Keratinocyte (primary cell): ENCODE results near the gene HYAL1. TPM values are rescaled to one million over a fixed set of nuclear protein-coding genes. Genes with fewer than 3 reads are reported as not detected.

Experiments used
- DNase-seq: peaks from one replicate; pipeline ENCODE4 v3.0.0-alpha.2; 2011; ENCODE audit warnings: low read depth, missing footprints, low spot score
- FAIRE-seq: peaks from 2 replicates; lab custom pipeline; 2011; peaks lifted over from hg19 to GRCh38; lab: Jason Lieb, UNC
- H2AFZ ChIP-seq: 2 replicates; pipeline ENCODE4 v1.6.0; 2012; ENCODE audit warnings: low read length, control low read depth, inconsistent platforms; ENCODE audit not compliant: control insufficient read depth
- H3K27ac ChIP-seq: 2 replicates; pipeline ENCODE4 v1.5.1; 2011; ENCODE audit warnings: low read length; ENCODE audit not compliant: control insufficient read depth, insufficient read depth
- H3K27me3 ChIP-seq: 3 replicates; pipeline ENCODE4 v1.6.0; 2011; ENCODE audit warnings: low read length; ENCODE audit not compliant: control insufficient read depth, insufficient read depth; ENCODE audit errors: extremely low read depth
- H3K36me3 ChIP-seq, 2 experiments: 2 replicates in 1 of 2; 3 replicates in 1 of 2; pipeline ENCODE4 v1.5.1; 2011; ENCODE audit warnings: low read length in 2 of 2, mild to moderate bottlenecking in 1 of 2; ENCODE audit not compliant: control insufficient read depth in 2 of 2, insufficient read depth in 2 of 2; ENCODE audit errors: extremely low read depth in 1 of 2
- H3K4me1 ChIP-seq: 3 replicates; pipeline ENCODE4 v1.5.1; 2011; ENCODE audit warnings: low read length; ENCODE audit not compliant: control insufficient read depth, insufficient read depth; ENCODE audit errors: extremely low read depth
- H3K4me2 ChIP-seq: 3 replicates; pipeline ENCODE4 v1.6.0; 2011; ENCODE audit warnings: low read depth, low read length; ENCODE audit not compliant: control insufficient read depth, insufficient read depth; ENCODE audit errors: extremely low read depth
- H3K4me3 ChIP-seq, 3 experiments: fragments of 200-600 bp in 1 of 3; sonication (generic) in 1 of 3; 2 replicates in 2 of 3; 3 replicates in 1 of 3; pipeline ENCODE4 v1.5.1; 2011 to 2016; ENCODE audit warnings: low read length in 3 of 3, mild to moderate bottlenecking in 3 of 3, control low read depth in 2 of 3, inconsistent platforms in 1 of 3, low read depth in 1 of 3, mixed read lengths in 1 of 3, mixed run types in 1 of 3, moderate library complexity in 1 of 3; ENCODE audit not compliant: control insufficient read depth in 2 of 3, insufficient read depth in 2 of 3; ENCODE audit errors: extremely low read depth in 1 of 3
- H3K79me2 ChIP-seq: 2 replicates; pipeline ENCODE4 v1.6.0; 2012; ENCODE audit warnings: low read length; ENCODE audit not compliant: control insufficient read depth, insufficient read depth
- H3K9ac ChIP-seq: 3 replicates; pipeline ENCODE4 v1.6.0; 2011; ENCODE audit warnings: low read length; ENCODE audit not compliant: control insufficient read depth, insufficient read depth; ENCODE audit errors: extremely low read depth
- H3K9me1 ChIP-seq: 3 replicates; pipeline ENCODE4 v1.6.0; 2011; ENCODE audit warnings: low read length; ENCODE audit not compliant: control insufficient read depth, insufficient read depth; ENCODE audit errors: extremely low read depth
- H3K9me3 ChIP-seq: 2 replicates; pipeline ENCODE4 v1.5.1; 2012; ENCODE audit warnings: low read depth, low read length; ENCODE audit not compliant: control insufficient read depth
- H4K20me1 ChIP-seq: 3 replicates; pipeline ENCODE4 v1.6.0; 2011; ENCODE audit warnings: low read length; ENCODE audit not compliant: control insufficient read depth, insufficient read depth; ENCODE audit errors: extremely low read depth
- CTCF ChIP-seq, 3 experiments: IDR thresholded peaks in 1 of 3; conservative IDR thresholded peaks in 1 of 3; optimal IDR thresholded peaks in 1 of 3; 2 replicates in 2 of 3; 3 replicates in 1 of 3; pipeline versions ENCODE3 to v1.5.1; 2011; ENCODE audit warnings: low read length in 3 of 3, mild to moderate bottlenecking in 3 of 3, moderate library complexity in 2 of 3, control low read depth in 1 of 3, inconsistent platforms in 1 of 3; ENCODE audit not compliant: insufficient read depth in 2 of 3; ENCODE audit errors: extremely low read depth in 1 of 3
- EZH2 ChIP-seq: IDR thresholded peaks from one replicate; pipeline ENCODE4 v1.6.1; 2012; ENCODE audit warnings: inconsistent platforms, mild to moderate bottlenecking, low read length, moderate library complexity
- dilution Hi-C: fragments of 300-500 bp; cut with MboI; formaldehyde crosslinking; loops from one replicate; pipeline ENCODE4 v1.7.0; 2020; ENCODE audit warnings: low sequenced_read_pairs; ENCODE audit not compliant: extremely low pct_ligation_motif_present
- polyA plus RNA-seq, 5 experiments: library from polyadenylated mRNA; depleted of rRNA in 3 of 5; stranded (reverse) in 3 of 5; stranded (forward) in 1 of 5; unstranded in 1 of 5; fragments of >200 nt; gene quantifications; 1 replicate in 1 of 5; 2 replicates in 3 of 5; 3 replicates in 1 of 5; pipeline versions ENCODE4 v1.2.1 to v1.2.3, GENCODE V29; 2011 to 2012; ENCODE audit warnings: missing spikeins in 2 of 5, low read depth in 1 of 5, low replicate concordance in 1 of 5

Gene HYAL1
- polyA plus RNA-seq, 1 donor (not counting 4 experiments of a cell fraction or from before 2014, with no cell fraction given): 13.9 TPM

GRCh38 chr3:50336452-50337174, 33.2 kb upstream of the HYAL1 start:
- peak overlapping the region; percentile 62 for H3K27ac ChIP-seq
- TF ChIP-seq CTCF (optimal IDR thresholded peaks at IDR 0.05 in 1 of 3, IDR thresholded peaks at IDR 0.05 in 1 of 3, conservative IDR thresholded peaks at IDR 0.05 in 1 of 3; ENCODE audit: extremely low read depth in 1 of 3, insufficient read depth in 2 of 3, low read length in 3 of 3) (peak in 1 of 3 experiments; percentile 6), EZH2 (no peak)
- H3K36me3 ChIP-seq: peaks cover 12 to 16% of the 10 kb centered on the region in 2 experiments
- H3K4me1 ChIP-seq: peaks cover 51% of the 10 kb centered on the region
- H3K9me3 ChIP-seq: no peaks in the 10 kb centered on the region
- H2AFZ ChIP-seq: peak overlapping the region; percentile 88
- H4K20me1 ChIP-seq: peaks cover 7% of the 10 kb centered on the region
- peak overlapping the region; percentile 76 for H3K9ac ChIP-seq
- H3K9me1 ChIP-seq: no peaks in the 10 kb centered on the region
- DNase-seq (no peak), FAIRE-seq (peak; percentile 26)
- H3K4me3 ChIP-seq: peak overlapping the region; percentile 78 to 87 (median 79)
- H3K4me2 ChIP-seq: peak overlapping the region; percentile 89
- H3K79me2 ChIP-seq: peaks cover 58% of the 10 kb centered on the region
- H3K27me3 ChIP-seq: no peaks in the 10 kb centered on the region
- dilution Hi-C loops: no loop called here

- peaks cover 38% of the 10 kb centered on the region for H3K4me1 ChIP-seq
- peak overlapping the region in 1 of 3 experiments; percentile 21 for H3K4me3 ChIP-seq
- H3K4me2 ChIP-seq: peak overlapping the region; percentile 1
- no peak overlapping the region for H3K27ac ChIP-seq
- no peak overlapping the region for H3K9ac ChIP-seq
- dilution Hi-C loops: no loop called here
- no peak overlapping the region for H2AFZ ChIP-seq
- no peak for DNase-seq
- no peaks in the 10 kb centered on the region for H3K9me1 ChIP-seq
- no peak for FAIRE-seq
- peaks cover 28 to 31% of the 10 kb centered on the region in 2 experiments for H3K36me3 ChIP-seq
- peaks cover 7% of the 10 kb centered on the region for H4K20me1 ChIP-seq
- H3K27me3 ChIP-seq: no peaks in the 10 kb centered on the region
- no peaks in the 10 kb centered on the region for H3K9me3 ChIP-seq
- peaks cover 67% of the 10 kb centered on the region for H3K79me2 ChIP-seq
- TF ChIP-seq CTCF (optimal IDR thresholded peaks at IDR 0.05 in 1 of 3, IDR thresholded peaks at IDR 0.05 in 1 of 3, conservative IDR thresholded peaks at IDR 0.05 in 1 of 3; ENCODE audit: extremely low read depth in 1 of 3, insufficient read depth in 2 of 3, low read length in 3 of 3) (no peak), EZH2 (no peak)
These were observed 31.1 kb upstream of the HYAL1 start for GRCh38 chr3:50334339-50335075.
